Stimulated activated CD4-positive, alpha-beta T cell treated with anti-CD3 and anti-CD28 coated beads, Interleukin-1b, Interleukin-23, amount 100 ng/mL, for 4 hours (primary cell): ENCODE measurements around the gene MMRN2.
"Not testable (repeated sequence)": the region's sequence is repeated elsewhere in the genome, so short reads cannot be mapped to it uniquely, and the experiment has no call there.

ENCODE experiments used
- DNase-seq, 2 donors: peaks; one replicate each; pipeline ENCODE4 v3.0.0-alpha.2; 2020; ENCODE audit warnings: low read depth in 2 of 2

MMRN2 gene

GRCh38 chr10:86956848-86957448 lies 467 bp downstream of the MMRN2 start:
- DNase-seq, result no peak

- no peak for DNase-seq
These were observed 1.1 kb downstream of the MMRN2 start for GRCh38 chr10:86956195-86956847.

- DNase-seq, result no peak
These were observed 1.8 kb downstream of the MMRN2 start for GRCh38 chr10:86955501-86956194.

GRCh38 chr10:86954681-86955500 lies 2.5 kb downstream of the MMRN2 start:
- no peak for DNase-seq

- DNase-seq, result no peak
These were observed 3.4 kb downstream of the MMRN2 start for GRCh38 chr10:86953747-86954680.

- DNase-seq, result not testable (repeated sequence)
These were observed 4.7 kb downstream of the MMRN2 start for GRCh38 chr10:86952697-86953096.

GRCh38 chr10:86952106-86952505 lies 5.3 kb downstream of the MMRN2 start:
- no peak for DNase-seq

- DNase-seq, result no peak
These were observed 6.1 kb downstream of the MMRN2 start for GRCh38 chr10:86951184-86951761.

- no peak for DNase-seq
These were observed 7.1 kb downstream of the MMRN2 start for GRCh38 chr10:86950349-86950748.

GRCh38 chr10:86947806-86948205 lies 9.6 kb downstream of the MMRN2 start:
- DNase-seq, result not testable (repeated sequence)

- DNase-seq, result no peak
These were observed 10.9 kb downstream of the MMRN2 start for GRCh38 chr10:86946213-86947155.

GRCh38 chr10:86945361-86946212 lies 11.8 kb downstream of the MMRN2 start:
- DNase-seq, result no peak

- no peak for DNase-seq
These were observed 12.5 kb downstream of the MMRN2 start for GRCh38 chr10:86944907-86945306.

- no peak for DNase-seq
These were observed 12.9 kb downstream of the MMRN2 start for GRCh38 chr10:86944471-86944870.

- DNase-seq, result no peak
These were observed 13.4 kb downstream of the MMRN2 start for GRCh38 chr10:86944031-86944419.

GRCh38 chr10:86943316-86944030 lies 13.9 kb downstream of the MMRN2 start:
- DNase-seq, result no peak

- no peak for DNase-seq
These were observed 14.7 kb downstream of the MMRN2 start for GRCh38 chr10:86942441-86943315.
